GM12801 (cell line): Measurements from ENCODE around the gene PDE6G.

Experiments used
- TF ChIP-seq, protein P1 (sequence below): IDR thresholded peaks from one replicate; pipeline ENCODE4 v1.5.1; 2011; ENCODE audit warnings: control low read depth; ENCODE audit not compliant: insufficient read length; ENCODE audit errors: extremely low read depth

PDE6G gene

DNA sequence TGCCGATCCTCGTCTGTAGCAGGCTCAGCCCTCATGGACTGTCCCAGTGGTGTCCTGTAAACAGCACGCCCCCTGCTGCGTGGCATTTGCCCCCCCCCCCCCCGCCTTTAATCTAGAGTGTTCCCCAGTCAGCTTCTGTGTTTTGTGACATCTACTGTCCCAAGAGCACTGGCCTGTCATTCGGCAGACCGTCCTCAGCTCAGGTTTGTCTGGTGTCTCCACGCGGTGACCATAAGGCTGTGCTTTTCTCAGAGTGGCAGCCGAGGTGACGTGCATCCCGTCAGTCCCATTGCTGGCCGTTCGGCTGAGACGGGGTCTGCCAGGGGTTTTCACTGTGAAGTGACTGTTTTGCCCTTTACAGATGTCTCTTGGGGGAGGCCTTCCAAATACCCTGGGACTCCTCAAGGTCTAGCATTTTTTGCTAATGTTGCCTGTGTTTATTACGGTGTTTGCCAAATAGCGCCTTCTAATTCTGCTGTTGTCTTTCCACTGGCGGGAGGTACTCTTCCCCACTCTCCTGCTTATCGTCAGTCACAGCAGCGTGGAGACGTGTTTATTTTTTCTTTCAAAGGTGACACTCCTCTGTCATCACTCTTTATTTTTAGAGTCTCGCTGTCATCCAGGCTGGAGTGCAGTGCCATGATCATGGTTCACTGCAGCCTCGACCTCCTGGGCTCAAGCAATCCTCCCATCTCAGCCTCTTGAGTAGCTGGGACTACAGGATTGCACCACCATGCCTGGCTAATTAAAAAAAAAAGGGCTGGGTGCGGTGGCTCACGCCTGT is 41.1 kb upstream of the PDE6G start:
- TF ChIP-seq, protein P1, sequence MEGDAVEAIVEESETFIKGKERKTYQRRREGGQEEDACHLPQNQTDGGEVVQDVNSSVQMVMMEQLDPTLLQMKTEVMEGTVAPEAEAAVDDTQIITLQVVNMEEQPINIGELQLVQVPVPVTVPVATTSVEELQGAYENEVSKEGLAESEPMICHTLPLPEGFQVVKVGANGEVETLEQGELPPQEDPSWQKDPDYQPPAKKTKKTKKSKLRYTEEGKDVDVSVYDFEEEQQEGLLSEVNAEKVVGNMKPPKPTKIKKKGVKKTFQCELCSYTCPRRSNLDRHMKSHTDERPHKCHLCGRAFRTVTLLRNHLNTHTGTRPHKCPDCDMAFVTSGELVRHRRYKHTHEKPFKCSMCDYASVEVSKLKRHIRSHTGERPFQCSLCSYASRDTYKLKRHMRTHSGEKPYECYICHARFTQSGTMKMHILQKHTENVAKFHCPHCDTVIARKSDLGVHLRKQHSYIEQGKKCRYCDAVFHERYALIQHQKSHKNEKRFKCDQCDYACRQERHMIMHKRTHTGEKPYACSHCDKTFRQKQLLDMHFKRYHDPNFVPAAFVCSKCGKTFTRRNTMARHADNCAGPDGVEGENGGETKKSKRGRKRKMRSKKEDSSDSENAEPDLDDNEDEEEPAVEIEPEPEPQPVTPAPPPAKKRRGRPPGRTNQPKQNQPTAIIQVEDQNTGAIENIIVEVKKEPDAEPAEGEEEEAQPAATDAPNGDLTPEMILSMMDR: no peak

DNA sequence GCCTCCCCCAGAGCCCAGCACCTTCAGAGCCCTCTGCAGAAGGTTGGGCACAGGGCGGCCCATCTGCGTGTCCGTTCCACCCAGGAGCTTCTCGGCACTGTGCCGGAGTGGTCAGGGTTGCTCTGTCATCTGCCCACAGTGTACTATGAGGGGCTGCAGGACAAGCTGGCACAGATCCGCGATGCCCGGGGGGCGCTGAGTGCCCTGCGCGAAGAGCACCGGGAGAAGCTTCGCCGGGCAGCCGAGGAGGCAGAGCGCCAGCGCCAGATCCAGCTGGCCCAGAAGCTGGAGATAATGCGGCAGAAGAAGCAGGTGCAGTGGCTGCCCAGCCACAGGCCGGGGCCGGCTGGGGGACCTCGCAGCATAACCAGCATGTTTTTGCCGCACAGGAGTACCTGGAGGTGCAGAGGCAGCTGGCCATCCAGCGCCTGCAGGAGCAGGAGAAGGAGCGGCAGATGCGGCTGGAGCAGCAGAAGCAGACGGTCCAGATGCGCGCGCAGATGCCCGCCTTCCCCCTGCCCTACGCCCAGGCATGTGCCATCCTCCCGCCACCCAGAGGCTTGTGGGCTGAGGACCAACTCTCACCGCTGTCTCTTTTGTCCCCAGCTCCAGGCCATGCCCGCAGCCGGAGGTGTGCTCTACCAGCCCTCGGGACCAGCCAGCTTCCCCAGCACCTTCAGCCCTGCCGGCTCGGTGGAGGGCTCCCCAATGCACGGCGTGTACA is 40.0 kb upstream of the PDE6G start:
- TF ChIP-seq, protein P1: no peak

DNA sequence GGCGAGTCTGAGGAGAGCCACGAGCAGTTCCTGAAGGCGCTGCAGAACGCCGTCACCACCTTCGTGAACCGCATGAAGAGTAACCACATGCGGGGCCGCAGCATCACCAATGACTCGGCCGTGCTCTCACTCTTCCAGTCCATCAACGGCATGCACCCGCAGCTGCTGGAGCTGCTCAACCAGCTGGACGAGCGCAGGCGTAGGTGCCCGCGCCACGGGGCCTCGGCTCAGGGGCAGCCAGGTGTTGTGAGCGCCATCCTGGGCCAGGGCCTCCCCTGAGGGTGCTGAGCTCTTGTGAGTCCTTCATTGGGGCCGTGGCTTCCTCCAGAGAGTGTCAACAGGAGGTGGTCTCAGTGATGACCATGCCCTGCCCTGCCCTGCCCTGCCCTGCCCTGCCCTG is 39.5 kb upstream of the PDE6G start:
- TF ChIP-seq, protein P1: no peak

DNA sequence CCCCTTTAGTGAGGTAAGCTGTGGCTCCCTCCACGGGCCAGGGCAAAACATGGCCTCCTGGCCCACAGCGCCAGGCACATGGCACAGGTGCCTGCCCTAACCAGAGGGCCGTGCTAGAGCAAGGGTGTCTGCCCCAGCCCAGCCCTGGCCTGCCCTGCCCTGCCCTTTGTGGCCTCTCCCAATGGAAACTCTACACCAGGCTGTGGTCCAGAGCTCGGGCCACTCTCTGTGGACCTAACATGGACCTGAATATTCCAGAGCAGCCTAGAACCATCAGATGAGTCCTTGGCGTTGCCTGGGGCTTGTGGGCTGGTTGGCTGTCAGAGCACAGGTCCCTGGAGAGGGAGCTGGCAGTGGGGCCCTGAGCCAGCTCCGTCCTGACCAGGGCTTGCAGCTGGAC is 38.9 kb upstream of the PDE6G start:
- TF ChIP-seq, protein P1: no peak

DNA sequence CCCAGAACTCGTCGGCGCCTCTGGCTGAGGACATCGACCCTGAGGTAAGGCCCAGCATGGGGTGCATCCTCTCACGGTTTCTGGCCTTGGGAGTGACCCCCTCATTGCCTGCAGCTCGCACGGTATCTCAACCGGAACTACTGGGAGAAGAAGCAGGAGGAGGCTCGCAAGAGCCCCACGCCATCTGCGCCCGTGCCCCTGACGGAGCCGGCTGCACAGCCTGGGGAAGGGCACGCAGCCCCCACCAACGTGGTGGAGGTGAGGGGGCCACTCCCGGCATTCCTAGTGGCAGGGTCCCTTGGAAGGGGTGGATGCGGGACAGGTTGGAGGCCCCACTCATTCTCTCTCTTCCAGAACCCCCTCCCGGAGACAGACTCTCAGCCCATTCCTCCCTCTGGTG is 38.5 kb upstream of the PDE6G start:
- TF ChIP-seq, protein P1: no peak

DNA sequence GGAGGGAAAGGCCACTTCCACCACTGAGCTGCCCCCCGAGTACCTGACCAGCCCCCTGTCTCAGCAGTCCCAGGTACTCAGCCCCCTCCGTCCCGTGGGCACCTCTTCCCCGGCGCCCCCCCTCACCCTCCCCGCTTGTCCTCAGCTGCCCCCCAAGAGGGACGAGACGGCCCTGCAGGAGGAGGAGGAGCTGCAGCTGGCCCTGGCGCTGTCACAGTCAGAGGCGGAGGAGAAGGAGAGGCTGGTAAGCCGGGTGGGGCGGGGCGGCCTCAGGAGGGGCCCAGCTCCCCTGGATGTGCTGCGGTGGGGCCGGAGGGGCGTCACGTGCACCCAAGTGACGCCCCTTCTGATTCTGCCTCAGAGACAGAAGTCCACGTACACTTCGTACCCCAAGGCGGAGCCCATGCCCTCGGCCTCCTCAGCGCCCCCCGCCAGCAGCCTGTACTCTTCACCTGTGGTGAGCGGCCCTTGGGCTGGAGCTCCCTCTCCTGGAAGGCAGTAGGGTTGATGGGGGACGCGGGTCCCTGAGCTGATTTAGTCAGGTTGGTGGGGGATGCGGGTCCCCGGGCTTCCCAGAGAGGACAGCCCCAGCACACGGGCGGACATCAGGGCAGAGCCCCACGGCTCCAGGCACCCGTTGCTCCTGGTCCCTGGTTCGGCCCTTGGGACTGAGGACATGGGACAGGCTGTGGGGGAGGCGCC is 37.3 kb upstream of the PDE6G start:
- TF ChIP-seq, protein P1: no peak

DNA sequence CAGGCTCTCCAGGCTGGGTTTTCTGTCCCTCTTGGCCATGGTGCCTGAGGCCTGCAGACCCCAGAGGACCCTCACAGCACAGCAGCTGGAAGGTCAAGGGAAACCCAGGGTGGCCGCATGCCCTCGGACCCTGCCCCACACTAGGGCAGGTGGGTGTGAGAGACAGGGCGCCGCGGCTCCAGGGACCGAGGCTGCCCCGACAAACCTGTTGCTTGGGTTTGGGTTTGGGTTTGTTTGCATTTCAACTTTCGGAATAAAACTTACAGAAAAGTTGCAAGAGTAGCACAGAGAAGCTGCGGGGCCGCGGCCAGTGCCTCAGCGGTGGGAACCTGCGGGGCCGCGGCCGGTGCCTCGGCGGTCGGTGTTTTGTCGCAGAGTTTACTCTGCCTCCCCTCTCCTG is 35.3 kb upstream of the PDE6G start:
- TF ChIP-seq, protein P1: no peak
